Stomach (tissue), 9 donors: ENCODE results near the gene R3HDM2. TPM values are rescaled to one million over a fixed set of nuclear protein-coding genes. Genes with fewer than 3 reads are reported as not detected.

ENCODE experiments used
- DNase-seq, 2 donors: peaks; one replicate each; pipeline versions ENCODE4 v3.0.0 to v3.0.0-alpha.2; 2013 to 2019
- H3K27ac ChIP-seq, 5 donors: fragments of 200-600 bp in 4 of 5; sonication (generic) in 4 of 5; one replicate each; pipeline ENCODE4 v1.5.1; 2013 to 2019; ENCODE audit warnings: mild to moderate bottlenecking in 1 of 5, moderate library complexity in 1 of 5
- H3K27me3 ChIP-seq, 3 donors: fragments of 200-600 bp; sonication (generic); one replicate each; pipeline ENCODE4 v1.5.1; 2017 to 2019; ENCODE audit warnings: mixed run types in 1 of 3
- H3K36me3 ChIP-seq, 4 donors: fragments of 200-600 bp; sonication (generic); 1 replicate in 3 of 4; 2 replicates in 1 of 4; pipeline ENCODE4 v1.5.1; 2016 to 2019
- H3K4me1 ChIP-seq, 4 donors: fragments of 200-600 bp; sonication (generic); one replicate each; pipeline ENCODE4 v1.5.1; 2016 to 2019
- H3K4me3 ChIP-seq, 4 donors: fragments of 200-600 bp; sonication (generic) in 3 of 4; one replicate each; pipeline ENCODE4 v1.5.1; 2016 to 2019; ENCODE audit warnings: mild to moderate bottlenecking in 1 of 4
- H3K9me3 ChIP-seq, 4 donors: fragments of 200-600 bp; sonication (generic); one replicate each; pipeline ENCODE4 v1.5.1; 2016 to 2019
- CTCF ChIP-seq, 7 experiments: fragments of 450-650 bp in 4 of 7; fragments of 200-600 bp in 3 of 7; sonication (generic) in 3 of 7; IDR thresholded peaks; one replicate each; pipeline ENCODE4 v1.5.1; 2016 to 2019; ENCODE audit warnings: antibody characterized with exemption in 7 of 7, control low read depth in 2 of 7, mild to moderate bottlenecking in 1 of 7
- EP300 ChIP-seq: sonication (generic); formaldehyde crosslinking; IDR thresholded peaks from one replicate; pipeline ENCODE4 v1.6.1; 2017; ENCODE audit warnings: antibody characterized with exemption
- POLR2A ChIP-seq, 4 donors: fragments of 450-650 bp; IDR thresholded peaks; one replicate each; pipeline ENCODE4 v1.6.1; 2016; ENCODE audit warnings: antibody characterized with exemption in 4 of 4, control low read depth in 2 of 4, mild to moderate bottlenecking in 1 of 4, moderate library complexity in 1 of 4
- POLR2AphosphoS5 ChIP-seq, 3 donors: sonication (generic); formaldehyde crosslinking; IDR thresholded peaks; one replicate each; pipeline ENCODE4 v1.6.1; 2016; ENCODE audit warnings: antibody characterized with exemption in 3 of 3
- WGBS, 5 donors: extraction: QIAGEN DNeasy Blood & Tissue Kit in 3 of 5; methylation state at CpG; one replicate each; pipeline versions ENCODE4 v1.1.5 to v1.1.7; 2013 to 2018; 5-methylcytosine and 5-hydroxymethylcytosine counted together
- intact Hi-C: fragments of 100-400 bp; cut with DNase I; formaldehyde crosslinking; loops from one replicate; pipeline ENCODE4 v1.15.1; 2023; ENCODE audit warnings: low total_unique reads
- polyA plus RNA-seq, 3 donors: library from polyadenylated mRNA; stranded (reverse); fragments of 200-250 nt; gene quantifications; one replicate each; pipeline ENCODE4 v1.2.3, GENCODE V29; 2013
- total RNA-seq, 5 donors: library from RNA; depleted of rRNA; stranded (reverse); fragments of >200 nt; gene quantifications; one replicate each; pipeline versions ENCODE4 v1.1.0 to v1.2.3, GENCODE V29; 2014 to 2016
- donor health status: healthy with polysubstance abuse.
- donor health status: Bipolar disorder and iron deficiency.
- donor health status: healthy.

Gene R3HDM2
- total and polyA plus RNA-seq, 8 donors: 12.4 to 64.3 (median 24.5) TPM

GRCh38 chr12:57330992-57331391, 99.9 kb downstream of the R3HDM2 start:
- Histone ChIP-seq H3K9me3 (no peaks in the 10 kb centered on the region), H3K27me3 (no peaks in the 10 kb centered on the region), H3K4me3 (no peak overlapping the region), H3K27ac (no peak overlapping the region), H3K36me3 (peaks cover 0 to 15% (median 9%) of the 10 kb centered on the region in 4 donors), H3K4me1 (no peaks in the 10 kb centered on the region)
- no peak for DNase-seq
- 89 to 96% (median 91%) methylated on average over 5 of the region's 5 CpGs for WGBS, 5 donors
- intact Hi-C loops: no loop called here
- TF ChIP-seq POLR2AphosphoS5 (IDR thresholded peaks at IDR 0.05) (no peak), CTCF (IDR thresholded peaks at IDR 0.05) (no peak), POLR2A (IDR thresholded peaks at IDR 0.05) (no peak), EP300 (no peak)

- intact Hi-C loops: no loop called here
Measured at GRCh38 chr12:57329219-57329618, 101.6 kb downstream of the R3HDM2 start.

GRCh38 chr12:57325395-57325794, 105.4 kb downstream of the R3HDM2 start:
- Histone ChIP-seq H3K27ac (no peak overlapping the region), H3K4me1 (peaks cover 0 to 16% (median 4%) of the 10 kb centered on the region in 4 donors), H3K9me3 (no peaks in the 10 kb centered on the region), H3K27me3 (no peaks in the 10 kb centered on the region), H3K36me3 (peaks cover 0 to 5% (median 0%) of the 10 kb centered on the region in 4 donors), H3K4me3 (no peak overlapping the region)
- DNase-seq: no peak
- intact Hi-C loops: no loop called here
- TF ChIP-seq POLR2AphosphoS5 (IDR thresholded peaks at IDR 0.05) (no peak), EP300 (no peak), POLR2A (IDR thresholded peaks at IDR 0.05) (no peak), CTCF (IDR thresholded peaks at IDR 0.05) (no peak)

More at GRCh38 chr12:57329219-57329618, 101.6 kb downstream of the R3HDM2 start:
- H3K4me3 ChIP-seq: no peak overlapping the region
- no peaks in the 10 kb centered on the region for H3K27me3 ChIP-seq
- TF ChIP-seq POLR2A (IDR thresholded peaks at IDR 0.05) (no peak), POLR2AphosphoS5 (IDR thresholded peaks at IDR 0.05) (no peak), EP300 (no peak), CTCF (IDR thresholded peaks at IDR 0.05) (no peak)
- no peaks in the 10 kb centered on the region for H3K4me1 ChIP-seq
- H3K9me3 ChIP-seq: no peaks in the 10 kb centered on the region
- H3K36me3 ChIP-seq: peaks cover 0 to 15% (median 9%) of the 10 kb centered on the region in 4 donors
- no peak overlapping the region for H3K27ac ChIP-seq
- no peak for DNase-seq
- WGBS, 5 donors: 65 to 85% (median 75%) methylated on average over 4 of the region's 4 CpGs

- no peak for TF ChIP-seq CTCF (IDR thresholded peaks at IDR 0.05)
- TF ChIP-seq EP300: no peak
- no peak for TF ChIP-seq POLR2A (IDR thresholded peaks at IDR 0.05)
- no peak for TF ChIP-seq POLR2AphosphoS5 (IDR thresholded peaks at IDR 0.05)
- WGBS, 5 donors: 34 to 65% (median 50%) methylated on average over 3 of the region's 3 CpGs
- H3K27ac ChIP-seq: no peak overlapping the region
- peaks cover 0 to 5% (median 0%) of the 10 kb centered on the region in 4 donors for H3K36me3 ChIP-seq
- no peak overlapping the region for H3K4me3 ChIP-seq
- peaks cover 0 to 25% (median 12%) of the 10 kb centered on the region in 4 donors for H3K4me1 ChIP-seq
- H3K27me3 ChIP-seq: no peaks in the 10 kb centered on the region
- DNase-seq: peak in 1 of 2 donors; percentile 45
- no peaks in the 10 kb centered on the region for H3K9me3 ChIP-seq
- intact Hi-C loops: no loop called here
Measured at GRCh38 chr12:57323416-57323815, 107.4 kb downstream of the R3HDM2 start.
